Epithelial cell of proximal tubule (primary cell): ENCODE measurements around the gene SLC25A45. TPM values are rescaled to one million over a fixed set of nuclear protein-coding genes. Genes with fewer than 3 reads are reported as not detected.

ENCODE experiments used
- DNase-seq: peaks from one replicate; pipeline ENCODE4 v3.0.0-alpha.2; 2011; ENCODE audit warnings: low read depth
- H3K4me3 ChIP-seq: 2 replicates; pipeline ENCODE4 v1.5.1; 2011; ENCODE audit warnings: low read depth, mild to moderate bottlenecking, low read length
- total RNA-seq: library from RNA; depleted of rRNA; stranded (reverse); fragments of >200 nt; gene quantifications from 2 replicates; pipeline ENCODE4 v1.2.3, GENCODE V29; 2015
- TF ChIP-seq, protein P1 (sequence below): conservative IDR thresholded peaks from 2 replicates; pipeline ENCODE4 v1.5.1; 2012; ENCODE audit warnings: low read depth, mild to moderate bottlenecking, low read length

SLC25A45 gene
- total RNA-seq, 1 donor from 2014 or later: 0.29 TPM

DNA sequence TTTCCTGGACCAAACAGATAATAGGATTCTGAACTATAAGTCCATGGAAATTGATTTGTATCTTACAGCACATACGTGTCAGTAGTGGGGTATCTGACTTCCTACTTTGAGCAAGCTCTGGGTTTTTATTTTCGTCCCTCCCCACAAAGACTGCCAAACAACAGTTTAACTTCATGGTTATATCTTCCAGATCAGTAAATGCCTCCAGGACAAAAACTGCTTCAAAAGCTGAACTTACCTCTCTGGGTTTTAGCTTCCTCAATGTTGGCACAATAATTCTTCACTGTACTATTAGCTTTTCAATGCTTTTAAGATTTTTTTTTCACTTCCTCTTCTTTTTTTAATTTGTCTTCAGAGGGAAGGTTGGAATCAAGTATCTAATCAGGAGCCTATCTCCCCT is 53.0 kb downstream of the SLC25A45 start:
- DNase-seq: no peak
- TF ChIP-seq, protein P1, sequence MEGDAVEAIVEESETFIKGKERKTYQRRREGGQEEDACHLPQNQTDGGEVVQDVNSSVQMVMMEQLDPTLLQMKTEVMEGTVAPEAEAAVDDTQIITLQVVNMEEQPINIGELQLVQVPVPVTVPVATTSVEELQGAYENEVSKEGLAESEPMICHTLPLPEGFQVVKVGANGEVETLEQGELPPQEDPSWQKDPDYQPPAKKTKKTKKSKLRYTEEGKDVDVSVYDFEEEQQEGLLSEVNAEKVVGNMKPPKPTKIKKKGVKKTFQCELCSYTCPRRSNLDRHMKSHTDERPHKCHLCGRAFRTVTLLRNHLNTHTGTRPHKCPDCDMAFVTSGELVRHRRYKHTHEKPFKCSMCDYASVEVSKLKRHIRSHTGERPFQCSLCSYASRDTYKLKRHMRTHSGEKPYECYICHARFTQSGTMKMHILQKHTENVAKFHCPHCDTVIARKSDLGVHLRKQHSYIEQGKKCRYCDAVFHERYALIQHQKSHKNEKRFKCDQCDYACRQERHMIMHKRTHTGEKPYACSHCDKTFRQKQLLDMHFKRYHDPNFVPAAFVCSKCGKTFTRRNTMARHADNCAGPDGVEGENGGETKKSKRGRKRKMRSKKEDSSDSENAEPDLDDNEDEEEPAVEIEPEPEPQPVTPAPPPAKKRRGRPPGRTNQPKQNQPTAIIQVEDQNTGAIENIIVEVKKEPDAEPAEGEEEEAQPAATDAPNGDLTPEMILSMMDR: no peak
- no peak overlapping the region for H3K4me3 ChIP-seq

- TF ChIP-seq, protein P1: no peak
- no peak for DNase-seq
- no peak overlapping the region for H3K4me3 ChIP-seq
Observed at GRCh38 chr11:65327021-65327420, 55.4 kb downstream of the SLC25A45 start.

GRCh38 chr11:65325435-65325834 is 57.0 kb downstream of the SLC25A45 start:
- DNase-seq: no peak
- TF ChIP-seq, protein P1: no peak
- H3K4me3 ChIP-seq: no peak overlapping the region

Other genes with a start within 250 kb of the SLC25A45 start
- gene SYVN1, start 248.1 kb downstream of the SLC25A45 start, total RNA-seq: 10.8 and 14.8 TPM in 2 replicates
- not detected in 2 replicates for gene SPDYC, start 212.4 kb downstream of the SLC25A45 start, total RNA-seq
- gene CAPN1, start 200.7 kb downstream of the SLC25A45 start, total RNA-seq: 256 and 360 TPM in 2 replicates
- 30.2 and 42.9 TPM in 2 replicates for gene POLA2, start 120.7 kb downstream of the SLC25A45 start, total RNA-seq
- 18.6 and 23.1 TPM in 2 replicates for gene CDC42EP2, start 67.8 kb downstream of the SLC25A45 start, total RNA-seq
- gene DPF2, start 48.8 kb downstream of the SLC25A45 start, total RNA-seq: 34.9 and 44.1 TPM in 2 replicates
- gene TIGD3, start 27.9 kb downstream of the SLC25A45 start, total RNA-seq: 0.75 and 1.2 TPM in 2 replicates
- gene FRMD8, start 4.0 kb upstream of the SLC25A45 start, total RNA-seq: 43.5 and 49.5 TPM in 2 replicates
- gene NEAT1, start 40.2 kb upstream of the SLC25A45 start, total RNA-seq: 6.4 and 27.0 TPM in 2 replicates
- gene MALAT1, start 116.4 kb upstream of the SLC25A45 start, total RNA-seq: 343 and 1,362 TPM in 2 replicates
- gene SCYL1, start 142.4 kb upstream of the SLC25A45 start, total RNA-seq: 81.2 and 101 TPM in 2 replicates
- 34.9 and 102 TPM in 2 replicates for gene LTBP3, start 175.7 kb upstream of the SLC25A45 start, total RNA-seq
- gene ZNRD2, start 187.8 kb upstream of the SLC25A45 start, total RNA-seq: 72.0 and 141 TPM in 2 replicates
- 64.0 and 67.1 TPM in 2 replicates for gene FAM89B, start 189.9 kb upstream of the SLC25A45 start, total RNA-seq
- gene EHBP1L1, start 193.4 kb upstream of the SLC25A45 start, total RNA-seq: 26.1 and 26.3 TPM in 2 replicates
- 0.17 TPM in 1 of 2 replicates, not detected in the other for gene KCNK7, start 213.2 kb upstream of the SLC25A45 start, total RNA-seq
- 55.0 and 55.3 TPM in 2 replicates for gene MAP3K11, start 231.6 kb upstream of the SLC25A45 start, total RNA-seq
- gene PCNX3, start 233.1 kb upstream of the SLC25A45 start, total RNA-seq: 35.9 and 41.6 TPM in 2 replicates